ENCODE measurements around the gene MACROD2.

- TF ChIP-seq POLR2AphosphoS5 (IDR thresholded peaks at IDR 0.05) (no peak), CTCF (IDR thresholded peaks at IDR 0.05) (no peak), POLR2A (IDR thresholded peaks at IDR 0.05) (no peak)
Measured at GRCh38 chr20:15256676-15257568, 1261.6 kb downstream of the MACROD2 start.

Data from suprapubic skin (tissue), 4 donors.